HG03280 (cell line): ENCODE measurements around the gene PAPOLB.

Source experiments
- ATAC-seq: cut with Tn5 transposase; IDR thresholded peaks from one replicate; pipeline ENCODE4 v1.9.1; 2021; ENCODE audit warnings: mild to moderate bottlenecking, moderate library complexity; ENCODE audit not compliant: unreplicated experiment

Gene PAPOLB

DNA sequence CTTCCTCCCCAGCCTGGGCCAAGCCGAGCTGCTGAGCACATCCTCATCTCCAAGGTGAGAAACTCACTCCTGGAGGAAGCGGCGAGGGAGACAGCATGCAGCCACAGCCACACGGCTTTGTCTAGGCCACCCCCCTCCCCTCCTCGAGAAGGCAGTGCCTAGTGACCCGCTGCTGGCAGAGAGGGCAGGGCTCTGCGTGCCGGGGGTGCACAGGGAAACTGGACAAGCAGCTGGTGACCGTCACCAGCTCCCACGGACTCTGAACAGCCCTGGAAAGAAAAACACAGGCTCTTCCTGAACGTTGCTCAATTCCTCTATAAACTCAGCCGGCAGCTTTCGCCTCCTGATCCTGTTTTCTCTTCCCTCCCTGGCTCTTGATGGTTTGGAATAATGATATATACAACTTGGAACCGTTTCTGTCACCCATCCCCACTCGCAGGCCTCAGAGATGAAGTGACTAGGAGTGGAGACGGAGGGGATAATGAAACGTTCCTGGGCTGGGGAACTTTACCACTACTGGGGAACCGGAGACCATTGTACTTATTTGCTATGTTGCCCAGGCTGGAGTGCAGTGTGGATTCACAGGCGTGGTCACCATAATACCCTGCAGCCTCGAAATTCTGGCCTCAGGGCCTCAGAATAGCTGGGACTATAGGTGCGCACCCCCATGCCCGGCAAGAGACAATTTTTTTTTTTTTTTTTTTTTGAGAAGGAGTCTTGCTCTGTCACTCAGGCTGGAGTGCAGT, 19.3 kb downstream of the PAPOLB start:
- no peak for ATAC-seq

DNA sequence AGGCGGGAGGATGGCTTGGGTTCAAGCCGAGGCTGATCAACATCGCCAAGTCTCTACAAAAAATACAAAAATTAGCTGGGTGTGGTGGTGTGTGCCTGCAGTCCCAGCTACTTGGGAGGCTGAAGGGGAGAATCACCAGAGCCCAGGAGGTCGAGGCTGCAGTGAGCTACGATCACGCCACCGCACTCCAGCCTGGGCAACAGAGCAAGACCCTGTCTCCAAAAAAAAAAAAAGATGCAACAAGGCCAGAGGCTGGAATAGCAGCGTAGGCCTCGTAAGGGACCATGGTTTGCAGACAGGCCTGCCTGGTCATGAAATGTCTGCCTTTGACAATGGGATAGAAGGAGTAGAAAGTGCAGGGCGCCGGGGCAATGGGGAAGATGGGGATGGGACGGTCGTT, 20.0 kb downstream of the PAPOLB start:
- ATAC-seq = no peak

GRCh38 chr7:4841007-4841784, 20.6 kb downstream of the PAPOLB start:
- no peak for ATAC-seq

DNA sequence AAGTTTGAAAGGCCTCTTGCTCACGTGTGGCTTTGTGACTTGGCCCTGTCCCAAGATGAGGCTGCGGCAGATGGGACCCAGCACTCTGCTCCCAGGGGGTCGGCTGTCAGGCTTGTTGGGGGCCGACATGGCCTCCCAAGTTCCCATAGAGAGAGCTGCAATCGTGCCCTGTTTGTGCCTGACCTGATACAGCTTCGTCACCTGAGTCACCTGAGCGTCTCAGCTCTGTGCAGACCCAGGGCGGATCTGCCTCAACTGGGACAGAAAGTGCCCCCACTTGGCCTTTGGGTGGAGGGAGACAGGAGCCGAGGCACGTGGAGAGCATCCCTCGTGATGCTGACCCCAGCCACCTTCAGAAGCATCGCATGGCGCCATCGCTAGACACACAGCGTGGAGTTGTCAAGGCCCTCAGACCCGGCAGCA, 21.7 kb downstream of the PAPOLB start:
- no peak for ATAC-seq

GRCh38 chr7:4838626-4839334, 23.1 kb downstream of the PAPOLB start:
- no peak for ATAC-seq

GRCh38 chr7:4837803-4838625, 23.8 kb downstream of the PAPOLB start:
- no peak for ATAC-seq

- no peak for ATAC-seq
Observed at GRCh38 chr7:4837041-4837802, 24.6 kb downstream of the PAPOLB start.

DNA sequence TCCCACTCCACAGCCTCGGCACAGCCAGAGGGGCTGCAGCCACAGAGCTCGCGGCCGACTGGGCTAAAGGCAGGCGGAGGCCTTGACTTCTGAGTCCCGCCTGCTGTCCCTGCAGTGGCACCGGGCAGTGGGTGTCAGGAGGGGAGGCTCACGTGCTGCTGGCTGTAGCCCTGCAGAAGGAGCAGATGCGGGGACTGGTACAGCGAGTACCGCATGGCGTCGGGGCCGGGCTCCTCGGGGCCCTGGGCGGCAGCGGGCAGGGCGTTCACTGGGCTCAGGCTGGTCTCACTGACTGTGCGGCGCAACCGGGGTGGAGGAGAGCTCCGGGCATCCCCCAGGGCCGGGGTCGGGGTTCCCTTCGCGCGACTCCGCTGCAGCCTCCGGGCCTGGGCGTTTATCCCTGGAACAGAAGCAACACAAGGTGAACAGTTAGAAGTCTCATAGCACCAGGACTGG, 25.6 kb downstream of the PAPOLB start:
- ATAC-seq = no peak

GRCh38 chr7:4835398-4836205, 26.2 kb downstream of the PAPOLB start:
- no peak for ATAC-seq

GRCh38 chr7:4834601-4835397, 27.0 kb downstream of the PAPOLB start:
- ATAC-seq = no peak

DNA sequence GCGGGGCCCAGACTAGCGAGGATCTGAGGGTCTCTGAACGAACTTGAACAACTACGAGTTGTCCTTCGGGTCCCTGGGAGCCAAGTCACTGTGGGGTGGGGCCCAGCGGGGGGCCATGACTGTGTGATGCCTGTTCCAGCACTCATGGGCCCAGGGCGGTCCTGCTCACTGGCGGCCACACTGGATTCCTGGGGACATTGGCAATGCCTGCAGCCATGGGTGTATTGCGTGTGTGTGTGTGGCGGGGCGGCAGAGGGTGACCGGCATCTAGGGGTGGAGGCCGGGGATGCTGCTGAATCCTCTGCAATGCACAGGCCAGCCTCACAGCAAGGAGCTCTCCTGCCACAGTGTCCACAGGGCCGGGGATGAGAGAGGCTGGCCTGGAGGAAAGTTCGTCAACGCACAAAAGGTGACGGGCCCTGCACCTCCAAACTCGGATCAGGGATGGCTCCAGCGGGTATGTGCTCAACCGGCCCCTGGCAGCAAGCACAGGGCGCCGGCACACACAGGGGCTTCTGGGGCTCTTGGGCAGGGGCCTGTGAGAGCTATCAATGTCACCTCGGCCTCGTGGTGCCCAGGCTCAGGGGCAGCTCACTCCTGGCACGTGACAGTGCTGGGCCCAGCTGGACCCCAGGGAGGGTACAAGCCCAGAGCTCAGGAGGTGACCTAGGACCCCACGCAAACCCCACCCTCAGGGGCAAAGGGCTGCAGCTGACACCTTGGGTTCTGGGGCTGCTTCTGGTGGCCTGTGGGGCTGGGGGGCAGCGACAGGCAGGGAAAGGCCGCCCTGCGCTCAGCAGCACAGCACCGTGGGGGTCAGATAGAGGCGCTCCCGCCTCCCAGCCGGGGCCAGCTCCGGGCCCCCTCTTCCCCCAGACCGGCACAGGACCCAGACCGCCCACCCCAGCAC, 27.9 kb downstream of the PAPOLB start:
- no peak for ATAC-seq

GRCh38 chr7:4833176-4833575, 28.7 kb downstream of the PAPOLB start:
- no peak for ATAC-seq

DNA sequence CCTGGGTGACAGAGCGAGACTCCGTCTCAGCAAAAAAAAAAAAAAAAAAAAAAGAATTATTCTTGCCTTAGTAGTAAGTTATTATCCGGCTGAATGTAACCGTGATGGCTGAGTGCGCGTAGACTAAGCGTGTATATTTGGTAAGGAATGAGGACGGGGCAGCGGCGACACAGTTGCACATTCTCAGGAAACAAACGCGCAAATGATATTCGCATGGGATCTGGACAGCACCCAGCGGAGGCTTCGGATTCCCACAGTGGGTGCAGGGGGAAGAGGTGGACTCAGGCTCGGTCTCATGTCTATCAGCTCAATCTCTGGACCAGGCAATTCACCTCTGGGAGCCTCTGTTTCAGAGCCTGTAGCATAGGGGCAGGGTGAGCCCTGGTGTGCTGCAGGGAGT, 29.1 kb downstream of the PAPOLB start:
- no peak for ATAC-seq

- no peak for ATAC-seq
Observed at GRCh38 chr7:4831723-4832495, 29.9 kb downstream of the PAPOLB start.

- ATAC-seq = no peak
Observed at GRCh38 chr7:4830176-4830575, 31.7 kb downstream of the PAPOLB start.

DNA sequence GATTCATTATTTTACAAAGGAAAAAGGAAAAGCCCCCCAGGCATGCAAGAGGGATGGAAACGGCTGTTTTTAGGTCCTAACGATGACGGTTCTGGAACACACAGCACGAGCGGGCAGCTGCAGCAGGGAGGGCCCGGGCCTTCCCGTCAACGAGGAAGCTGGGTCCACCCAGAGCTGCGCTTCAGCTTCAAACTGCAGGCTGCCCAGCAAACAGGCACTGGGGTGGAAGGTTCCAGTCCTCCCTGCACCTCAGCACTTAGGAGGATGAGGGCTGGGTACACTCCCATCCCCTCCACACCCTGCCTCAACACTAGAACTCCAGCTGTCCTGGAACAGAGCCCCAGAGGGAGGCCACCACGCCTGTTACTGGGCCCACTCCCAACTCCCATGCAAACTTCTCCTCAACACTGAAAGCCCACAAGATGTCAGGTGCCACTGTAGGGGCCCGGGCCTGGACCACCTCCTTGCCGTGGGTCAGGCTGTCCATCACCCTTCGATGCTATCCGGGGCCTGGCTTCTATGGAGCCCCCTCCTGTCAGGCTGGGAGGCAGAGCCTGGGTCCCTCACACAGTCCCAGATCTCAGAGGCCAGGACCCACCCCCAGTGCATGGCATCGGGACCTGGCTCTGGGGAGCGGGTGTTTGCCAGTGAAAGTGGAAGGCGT, 33.0 kb downstream of the PAPOLB start:
- no peak for ATAC-seq
